GM21529 (cell line): Measurements from ENCODE around the gene WDR76.

Experiments
- ATAC-seq: cut with Tn5 transposase; IDR thresholded peaks from one replicate; pipeline ENCODE4 v1.9.1; 2021; ENCODE audit not compliant: unreplicated experiment

The WDR76 gene

GRCh38 chr15:43911235-43911781 lies 84.5 kb downstream of the WDR76 start:
- no peak for ATAC-seq

GRCh38 chr15:43912208-43912607 lies 85.4 kb downstream of the WDR76 start:
- ATAC-seq = no peak

GRCh38 chr15:43913026-43913780 lies 86.4 kb downstream of the WDR76 start:
- no peak for ATAC-seq

GRCh38 chr15:43913941-43914340 lies 87.1 kb downstream of the WDR76 start:
- no peak for ATAC-seq

GRCh38 chr15:43915631-43916325 lies 89.0 kb downstream of the WDR76 start:
- ATAC-seq = no peak

- no peak for ATAC-seq
Observed at GRCh38 chr15:43916326-43916660, 89.5 kb downstream of the WDR76 start.
